Coronary artery (tissue), 2 donors: ENCODE results near the gene IFT57.

Source experiments
- DNase-seq: peaks from one replicate; pipeline ENCODE4 v3.0.0-alpha.2; 2017; ENCODE audit warnings: low spot score
- H3K27ac ChIP-seq, 2 donors: fragments of 200-600 bp; sonication (generic); one replicate each; pipeline ENCODE4 v1.5.1; 2016 to 2019
- H3K4me3 ChIP-seq: fragments of 200-600 bp; sonication (generic); 2 replicates; pipeline ENCODE4 v1.5.1; 2016; ENCODE audit warnings: mild to moderate bottlenecking, moderate library complexity
- CTCF ChIP-seq: fragments of 200-600 bp; sonication (generic); IDR thresholded peaks from one replicate; pipeline ENCODE4 v1.5.1; 2019; ENCODE audit warnings: antibody characterized with exemption

Gene IFT57

GRCh38 chr3:108234387-108234957 lies 12.2 kb upstream of the IFT57 start:
- H3K4me3 ChIP-seq, result no peak overlapping the region
- DNase-seq, result no peak
- no peak overlapping the region for H3K27ac ChIP-seq
- no peak for TF ChIP-seq CTCF

GRCh38 chr3:108228286-108228685 lies 6.1 kb upstream of the IFT57 start:
- no peak for TF ChIP-seq CTCF
- no peak for DNase-seq
- H3K27ac ChIP-seq, result no peak overlapping the region
- no peak overlapping the region for H3K4me3 ChIP-seq

GRCh38 chr3:108227131-108227530 lies 4.9 kb upstream of the IFT57 start:
- no peak for DNase-seq
- Histone ChIP-seq H3K27ac (no peak overlapping the region), H3K4me3 (no peak overlapping the region)
- TF ChIP-seq CTCF, result no peak

- no peak for TF ChIP-seq CTCF
- Histone ChIP-seq H3K4me3 (no peak overlapping the region), H3K27ac (no peak overlapping the region)
- DNase-seq, result no peak
These were observed 3.0 kb upstream of the IFT57 start for GRCh38 chr3:108225221-108225620.

GRCh38 chr3:108223928-108224327 lies 1.7 kb upstream of the IFT57 start:
- DNase-seq, result no peak
- Histone ChIP-seq H3K4me3 (peak overlapping the region; percentile 5), H3K27ac (no peak overlapping the region)
- no peak for TF ChIP-seq CTCF

GRCh38 chr3:108222853-108223565 lies 785 bp upstream of the IFT57 start:
- Histone ChIP-seq H3K27ac (peak overlapping the region; percentile 66 to 84), H3K4me3 (peak overlapping the region; percentile 85)
- no peak for TF ChIP-seq CTCF
- no peak for DNase-seq

GRCh38 chr3:108221393-108221792 lies 831 bp downstream of the IFT57 start:
- DNase-seq, result no peak
- Histone ChIP-seq H3K4me3 (peak overlapping the region; percentile 85), H3K27ac (peak overlapping the region in 1 of 2 donors; percentile 66)
- no peak for TF ChIP-seq CTCF
